Tongue (tissue), 2 donors: ENCODE data around the gene LIFR. TPM values are rescaled to one million over a fixed set of nuclear protein-coding genes. Genes with fewer than 3 reads are reported as not detected.

Experiments used
- DNase-seq: peaks from one replicate; pipeline ENCODE4 v3.0.0-alpha.2; 2015
- total RNA-seq: library from RNA; depleted of rRNA; stranded (reverse); fragments of >200 nt; gene quantifications from one replicate; pipeline ENCODE4 v1.2.3, GENCODE V29; 2014

Gene LIFR
- total RNA-seq, 1 donor from 2014 or later: 69.6 TPM

DNA sequence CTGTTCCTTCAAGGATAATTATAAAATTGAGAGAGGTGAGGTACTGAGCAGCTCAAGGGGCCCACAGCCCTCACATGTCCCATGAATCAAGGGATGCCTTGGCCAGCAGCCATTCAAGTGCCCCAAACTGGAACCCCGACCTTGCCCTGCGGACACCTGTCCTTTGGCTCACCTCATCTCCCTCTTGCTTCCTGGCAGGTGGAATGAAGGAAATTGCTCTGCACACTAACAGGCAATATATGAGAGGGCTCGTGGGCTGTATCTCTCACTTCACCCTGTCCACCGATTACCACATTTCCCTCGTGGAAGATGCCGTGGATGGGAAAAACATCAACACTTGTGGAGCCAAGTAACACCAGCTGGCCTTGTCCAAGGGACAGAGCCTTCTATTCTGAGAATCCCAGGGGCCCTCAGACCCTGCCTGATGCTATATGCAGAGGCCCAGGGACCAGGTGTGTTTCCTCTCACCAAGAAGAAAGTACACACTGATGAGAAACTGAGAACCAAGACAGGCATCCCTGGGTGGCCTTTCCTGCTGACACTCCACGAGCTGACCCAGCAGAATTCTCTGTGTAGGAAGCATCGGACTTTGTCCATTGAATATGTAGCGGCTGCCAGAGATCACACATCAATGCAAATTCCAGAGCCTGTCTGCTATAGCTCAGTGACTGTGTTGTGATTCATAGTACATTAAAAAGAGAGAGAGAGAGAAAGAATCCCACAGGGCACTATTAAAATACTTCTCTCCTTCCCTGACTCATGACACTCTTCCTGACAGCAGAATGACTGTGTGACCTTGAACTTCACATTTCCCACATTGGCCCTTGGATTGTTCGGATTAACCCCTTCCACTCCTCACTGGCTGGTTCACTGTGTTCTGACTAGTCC is 92.6 kb downstream of the LIFR start:
- peak; percentile 84 for DNase-seq

DNA sequence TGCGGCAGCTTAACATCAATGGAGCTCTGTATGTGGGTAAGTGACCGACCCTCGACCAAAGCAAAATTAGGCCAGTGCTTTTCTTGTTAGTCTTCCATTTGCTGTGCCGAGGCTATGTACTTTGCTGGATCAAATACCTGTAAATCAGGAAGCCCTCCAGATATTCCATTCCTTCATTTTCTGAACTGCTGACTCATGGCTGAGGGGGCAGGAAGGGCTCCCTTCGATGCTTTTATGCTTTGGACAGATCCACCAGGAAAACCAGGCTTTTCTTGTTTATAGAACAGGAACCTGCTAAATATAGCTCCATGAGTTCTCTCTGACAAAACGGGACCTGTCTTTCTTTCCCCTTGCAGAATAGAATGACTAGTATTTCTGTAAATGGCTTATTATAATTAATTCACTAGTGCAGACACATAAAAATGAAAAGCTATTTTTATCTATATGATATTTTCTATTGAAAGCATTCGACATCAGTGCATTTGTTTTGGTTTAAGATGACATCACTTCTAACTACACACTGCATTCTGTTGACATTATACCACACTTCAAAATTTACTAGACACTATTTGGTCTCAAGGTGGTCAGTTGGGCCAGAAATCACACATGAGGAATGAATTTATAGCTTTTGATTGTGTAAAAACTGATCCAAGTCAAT is 93.3 kb downstream of the LIFR start:
- DNase-seq: peak; percentile 26

GRCh38 chr5:38458174-38458573 is 98.3 kb downstream of the LIFR start:
- DNase-seq: no peak

DNA sequence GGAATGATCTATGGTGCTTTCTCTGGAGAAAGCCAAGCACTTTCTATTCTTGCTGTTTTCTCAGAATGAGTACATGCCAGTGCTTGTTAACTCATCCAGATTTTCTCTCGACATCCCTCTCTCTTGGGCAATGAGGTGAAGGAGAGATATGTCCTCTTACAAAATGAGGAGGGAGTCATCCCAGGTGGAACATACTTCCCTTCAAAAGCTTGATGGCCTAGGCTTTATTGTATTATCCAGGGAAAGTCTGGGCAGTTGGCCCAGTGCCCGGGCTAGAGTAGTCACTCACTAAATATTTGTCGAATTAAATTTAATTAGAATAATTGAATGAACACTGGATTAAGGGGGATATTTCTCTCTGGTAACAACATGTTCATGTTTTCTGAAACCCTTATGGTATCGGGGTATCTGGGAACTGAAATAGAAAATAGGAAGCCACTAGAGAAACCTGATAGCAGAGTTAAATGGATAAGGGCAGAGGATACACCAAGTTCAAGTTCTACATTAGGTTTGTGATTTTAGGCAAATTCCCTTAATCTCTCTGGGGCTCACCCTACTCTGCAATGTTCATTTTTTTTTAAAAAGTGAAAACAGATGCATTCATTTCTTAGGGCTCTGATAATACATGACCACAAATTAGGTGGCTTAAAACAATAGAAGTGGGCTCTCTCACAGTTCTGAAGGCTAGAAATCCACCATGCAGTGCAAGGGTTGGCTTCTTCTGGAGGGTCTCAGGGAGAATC is 99.6 kb downstream of the LIFR start:
- DNase-seq: no peak

DNA sequence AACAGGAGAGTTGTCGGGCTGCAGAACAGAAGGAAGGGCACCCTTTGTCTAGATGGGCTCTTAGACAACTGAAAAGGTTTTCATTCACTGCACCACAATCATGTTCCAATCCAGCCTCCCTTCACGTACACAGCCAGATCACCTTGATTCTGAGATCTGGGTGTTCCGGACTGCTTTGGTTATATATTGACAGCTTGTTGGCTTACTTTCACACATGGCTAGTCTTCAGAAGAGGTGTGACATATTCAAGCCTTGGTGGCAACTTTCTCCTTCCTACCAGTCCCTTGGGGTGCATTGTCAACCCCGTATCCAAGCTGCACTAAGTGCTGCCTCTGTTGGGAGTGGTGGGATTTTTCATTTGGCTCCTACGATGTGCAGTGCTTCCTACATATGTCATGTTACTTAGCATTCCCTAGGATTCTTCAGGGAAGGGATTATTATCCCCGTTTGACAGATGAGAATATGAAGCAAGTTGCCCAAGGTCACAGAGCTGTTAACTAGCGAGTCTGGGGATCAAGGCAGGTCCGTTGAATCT is 100.6 kb downstream of the LIFR start:
- no peak for DNase-seq

DNA sequence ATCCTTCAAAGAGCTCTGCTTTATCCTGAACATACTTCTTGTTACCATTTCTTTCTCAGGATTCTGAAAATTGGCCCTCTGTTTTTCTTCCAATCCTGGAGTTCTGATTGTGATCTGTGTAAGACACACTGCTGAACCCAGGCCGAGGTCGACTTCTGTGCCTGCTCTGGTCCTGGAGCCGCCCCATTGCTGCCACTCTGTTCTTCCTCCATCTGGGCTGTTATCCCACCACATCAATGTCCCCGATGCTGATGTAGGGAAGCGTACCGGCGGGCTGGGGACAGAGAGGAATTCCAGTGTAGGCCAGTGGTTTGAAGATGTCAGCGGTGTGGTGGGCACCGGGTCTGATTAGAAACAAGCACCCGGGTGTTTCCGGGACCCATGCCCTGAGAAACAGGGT is 102.5 kb downstream of the LIFR start:
- no peak for DNase-seq

- DNase-seq: no peak
These were observed 102.9 kb downstream of the LIFR start for GRCh38 chr5:38453506-38453905.

DNA sequence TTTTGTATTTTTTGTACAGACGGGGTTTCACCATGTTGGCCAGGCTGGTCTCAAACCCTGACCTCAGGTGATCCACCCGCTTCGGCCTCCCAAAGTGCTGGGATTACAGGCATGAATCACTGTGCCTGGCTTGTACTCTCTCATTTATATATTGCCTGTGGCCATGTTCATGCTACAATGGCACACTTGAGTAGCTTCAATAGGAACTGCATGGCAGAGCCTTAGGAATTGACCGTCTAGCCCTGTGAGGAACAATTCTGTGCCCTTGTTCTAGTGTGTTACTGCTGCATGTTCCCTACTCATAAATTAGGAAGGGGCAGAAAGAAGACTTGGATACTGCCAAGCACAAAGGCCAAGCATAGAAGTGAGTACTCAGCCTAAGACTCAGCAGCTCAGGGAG is 104.2 kb downstream of the LIFR start:
- DNase-seq: no peak

DNA sequence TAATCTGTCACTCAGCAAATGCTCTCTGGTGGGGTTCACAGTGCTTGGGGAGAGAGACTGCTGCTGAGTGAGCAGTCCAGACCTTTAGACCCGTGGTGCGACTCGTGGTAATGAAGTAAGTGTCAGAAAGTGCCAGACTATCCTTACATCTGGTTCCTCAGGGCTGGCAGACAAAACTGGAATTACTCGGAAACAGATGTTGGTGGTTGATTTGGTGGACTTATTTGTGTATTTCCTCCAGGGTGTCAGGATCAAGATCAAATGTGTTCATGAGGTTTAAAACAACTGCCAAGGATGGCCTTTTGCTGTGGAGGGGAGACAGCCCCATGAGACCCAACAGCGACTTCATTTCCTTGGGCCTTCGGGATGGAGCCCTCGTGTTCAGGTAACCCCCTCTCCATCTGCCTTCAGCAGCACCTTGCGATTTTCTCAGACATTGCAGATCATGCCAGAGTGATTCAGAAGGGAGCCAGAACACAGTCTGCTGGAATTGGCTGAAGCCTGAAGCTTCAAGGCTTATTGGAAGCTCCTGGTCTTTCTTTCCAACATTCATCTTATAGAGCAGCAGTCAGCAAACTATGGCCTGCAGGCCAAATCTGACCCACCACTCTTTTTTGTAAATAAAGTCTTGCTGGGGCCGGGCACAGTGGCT is 105.2 kb downstream of the LIFR start:
- peak; percentile 60 for DNase-seq

DNA sequence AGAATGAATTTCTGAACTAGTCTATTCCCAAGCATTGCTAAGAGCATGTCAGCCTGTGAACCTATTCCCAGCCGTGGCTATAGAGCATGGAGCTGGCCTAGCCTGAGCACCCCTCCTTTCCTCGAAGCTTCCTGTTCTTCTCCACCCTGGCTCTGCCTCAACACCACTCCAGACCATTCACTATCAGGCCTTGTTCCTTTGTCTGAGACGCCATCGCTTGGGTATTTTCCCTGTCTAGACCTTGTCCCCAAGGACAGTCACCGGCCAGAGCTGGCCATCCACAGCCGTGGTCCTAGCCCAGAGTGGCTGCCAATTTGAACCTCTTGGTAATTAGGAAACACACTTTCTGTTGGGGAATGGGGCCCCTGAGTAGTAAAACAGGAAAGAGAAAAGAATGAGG is 105.8 kb downstream of the LIFR start:
- DNase-seq: no peak

DNA sequence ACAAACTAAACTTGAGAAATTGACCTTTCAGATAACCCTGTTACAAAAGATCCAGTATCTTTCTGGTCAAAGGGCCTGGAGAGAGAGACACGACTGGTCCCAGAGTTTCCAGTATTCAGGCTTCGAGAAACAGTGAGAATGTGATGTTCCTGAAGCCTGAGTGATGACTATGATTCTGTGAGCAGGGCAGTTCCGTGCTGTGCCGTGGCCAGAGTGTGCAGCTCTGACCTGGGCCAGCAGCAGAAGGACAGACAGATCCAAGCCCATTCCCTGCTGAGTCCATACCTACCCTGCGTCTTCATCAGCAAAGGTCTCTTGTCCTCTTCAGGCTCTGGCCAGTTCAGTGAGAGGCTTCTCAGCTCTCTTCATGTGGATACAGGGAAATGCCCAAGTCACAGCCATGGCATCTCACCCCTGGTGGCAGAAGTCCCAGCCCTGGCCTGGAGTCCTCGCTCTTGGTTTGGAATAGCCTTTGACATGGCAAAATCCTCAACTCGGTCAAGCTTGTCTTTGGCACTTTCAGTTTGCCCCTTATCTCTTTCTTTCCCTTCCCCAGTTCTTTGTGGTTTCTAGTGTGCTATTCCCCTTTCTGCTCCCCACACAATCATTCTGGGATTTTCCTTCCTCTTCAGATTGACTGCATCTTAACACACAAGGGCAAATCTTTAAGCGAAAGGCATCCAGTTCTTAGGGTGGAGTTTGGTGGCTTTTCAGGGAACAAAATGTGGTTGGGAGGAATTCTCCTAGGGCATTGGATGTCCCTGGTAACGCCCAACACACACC is 107.7 kb downstream of the LIFR start:
- DNase-seq: no peak

DNA sequence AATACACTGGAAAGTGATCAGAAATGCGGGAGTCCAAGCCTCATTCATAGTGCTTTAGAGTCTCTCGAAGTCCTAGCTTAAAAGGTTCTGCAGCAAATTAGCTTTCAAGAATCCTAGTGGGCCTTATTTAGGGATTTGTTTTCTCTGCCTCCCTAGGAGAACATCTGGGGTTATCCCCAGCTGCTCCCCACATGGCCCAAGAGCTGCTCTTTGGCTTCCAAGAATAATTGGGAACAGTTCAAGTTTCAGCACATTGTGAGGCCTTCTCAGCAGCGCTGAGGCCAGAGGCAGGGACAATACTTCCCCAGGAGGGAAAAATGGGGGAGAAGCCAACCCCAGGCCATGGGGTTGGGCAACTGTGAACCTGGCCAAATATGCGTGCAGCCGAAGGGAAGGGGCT is 108.7 kb downstream of the LIFR start:
- peak; percentile 86 for DNase-seq

- DNase-seq: no peak
These were observed 109.4 kb downstream of the LIFR start for GRCh38 chr5:38447056-38447455.

GRCh38 chr5:38446029-38446522 is 110.4 kb downstream of the LIFR start:
- DNase-seq: no peak

- DNase-seq: peak; percentile 67
These were observed 110.9 kb downstream of the LIFR start for GRCh38 chr5:38445374-38446028.

GRCh38 chr5:38443390-38443789 is 113.1 kb downstream of the LIFR start:
- no peak for DNase-seq

DNA sequence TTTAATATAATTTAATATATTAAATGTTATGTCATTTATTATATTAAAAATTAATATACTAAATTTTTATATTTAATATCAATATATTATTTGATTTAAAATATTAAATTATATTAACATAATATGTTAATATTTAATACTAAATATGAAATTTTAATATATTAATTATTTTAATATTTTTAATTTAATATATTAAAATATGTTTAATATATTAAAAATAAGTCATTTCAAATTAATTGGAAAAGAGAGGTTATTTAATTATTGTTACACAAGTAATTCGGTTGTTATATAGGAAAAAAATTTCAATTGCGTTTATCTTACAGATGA is 114.2 kb downstream of the LIFR start:
- DNase-seq: no peak

DNA sequence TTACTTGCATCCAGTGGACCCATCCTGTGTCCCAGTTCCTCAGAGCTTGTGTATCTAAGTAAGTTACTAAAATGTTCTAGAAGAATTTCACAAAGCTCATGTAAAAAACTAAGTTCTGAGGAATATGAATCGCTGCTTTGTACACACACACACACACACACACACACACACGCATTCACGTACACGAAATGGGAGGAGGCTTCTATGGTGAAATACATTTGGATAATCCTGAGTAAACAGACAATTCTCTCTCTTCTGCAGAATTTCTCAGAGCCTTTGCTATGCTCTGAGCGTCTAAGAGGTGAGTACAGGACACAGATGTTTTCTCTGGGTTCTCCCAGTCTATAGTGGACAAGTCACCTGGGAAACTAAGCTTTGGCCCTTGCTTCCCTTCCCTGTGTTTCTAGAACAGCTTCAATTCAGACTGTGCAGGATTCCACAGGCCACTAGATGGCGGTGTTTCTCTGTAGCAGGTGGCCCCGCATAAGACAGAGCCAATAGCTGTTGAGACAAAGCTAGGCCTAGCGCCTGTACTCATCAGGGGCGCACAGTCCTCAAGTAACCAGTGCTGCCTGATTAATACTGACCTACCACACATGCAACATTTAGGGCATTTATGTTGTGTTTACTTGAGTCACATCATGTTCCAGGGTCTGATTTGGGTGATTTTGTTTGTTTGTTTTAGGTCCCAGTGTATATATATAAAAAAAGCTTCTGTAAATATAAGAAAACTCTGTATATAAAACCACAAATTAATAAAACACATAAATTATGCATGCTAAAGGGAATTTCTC is 114.8 kb downstream of the LIFR start:
- peak; percentile 97 for DNase-seq

DNA sequence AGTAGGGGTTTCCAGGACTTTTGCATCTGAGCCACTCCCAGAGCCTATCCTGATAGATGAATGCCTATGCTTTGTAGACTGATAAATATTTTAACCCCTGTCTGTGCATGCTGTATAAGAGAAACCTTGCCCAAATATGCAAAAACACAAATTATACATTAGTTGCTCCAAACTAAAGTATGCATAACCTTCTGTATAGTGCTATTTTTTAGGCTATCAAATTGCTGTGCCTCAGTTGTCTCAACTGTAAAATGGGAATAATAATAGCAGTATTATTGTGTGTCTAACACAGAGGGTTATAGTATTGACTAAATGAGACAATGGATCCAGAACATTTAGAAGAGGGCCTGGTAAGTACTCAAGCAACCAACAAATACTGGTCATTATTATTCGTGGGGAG is 117.7 kb downstream of the LIFR start:
- DNase-seq: no peak
